A673 (cell line): ENCODE data around the gene SMAD6.

Experiments used
- EZH2 ChIP-seq: fragments of 200-600 bp; sonication (generic); IDR thresholded peaks from 2 replicates; pipeline ENCODE4 v1.6.1; 2017; ENCODE audit warnings: borderline replicate concordance, low read depth, mild to moderate bottlenecking, mixed read lengths, antibody characterized with exemption, low read length; ENCODE audit not compliant: poor library complexity, severe bottlenecking
- TF ChIP-seq, protein P1 (sequence below): fragments of 300-800, 200-600 bp; sonication (generic); conservative IDR thresholded peaks from 2 replicates; pipeline ENCODE4 v1.5.1; 2017; ENCODE audit warnings: low read depth, mild to moderate bottlenecking, antibody characterized with exemption, low read length, moderate library complexity, mixed read lengths

- TF ChIP-seq, protein P1, sequence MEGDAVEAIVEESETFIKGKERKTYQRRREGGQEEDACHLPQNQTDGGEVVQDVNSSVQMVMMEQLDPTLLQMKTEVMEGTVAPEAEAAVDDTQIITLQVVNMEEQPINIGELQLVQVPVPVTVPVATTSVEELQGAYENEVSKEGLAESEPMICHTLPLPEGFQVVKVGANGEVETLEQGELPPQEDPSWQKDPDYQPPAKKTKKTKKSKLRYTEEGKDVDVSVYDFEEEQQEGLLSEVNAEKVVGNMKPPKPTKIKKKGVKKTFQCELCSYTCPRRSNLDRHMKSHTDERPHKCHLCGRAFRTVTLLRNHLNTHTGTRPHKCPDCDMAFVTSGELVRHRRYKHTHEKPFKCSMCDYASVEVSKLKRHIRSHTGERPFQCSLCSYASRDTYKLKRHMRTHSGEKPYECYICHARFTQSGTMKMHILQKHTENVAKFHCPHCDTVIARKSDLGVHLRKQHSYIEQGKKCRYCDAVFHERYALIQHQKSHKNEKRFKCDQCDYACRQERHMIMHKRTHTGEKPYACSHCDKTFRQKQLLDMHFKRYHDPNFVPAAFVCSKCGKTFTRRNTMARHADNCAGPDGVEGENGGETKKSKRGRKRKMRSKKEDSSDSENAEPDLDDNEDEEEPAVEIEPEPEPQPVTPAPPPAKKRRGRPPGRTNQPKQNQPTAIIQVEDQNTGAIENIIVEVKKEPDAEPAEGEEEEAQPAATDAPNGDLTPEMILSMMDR: no peak
- no peak for TF ChIP-seq EZH2
Measured at GRCh38 chr15:66700412-66700801, 1.6 kb upstream of the SMAD6 start.
